Activated CD8-positive, alpha-beta memory T cell treated with anti-CD3 and anti-CD28 coated beads, Interleukin-2, amount 50 U/mL, for 48 hours (primary cell): Measurements from ENCODE around the gene B3GALT6.
"Not testable (repeated sequence)": the region's sequence is repeated elsewhere in the genome, so short reads cannot be mapped to it uniquely, and the experiment has no call there.

ENCODE experiments used
- DNase-seq: peaks from one replicate; pipeline ENCODE4 v3.0.0-alpha.2; 2020

The B3GALT6 gene

GRCh38 chr1:1232208-1232795 lies at the start of gene B3GALT6:
B3GALT6 (plus strand) TSS chr1:1232237; CDS start chr1:1232279, 42 bp downstream.
- DNase-seq: no peak

- DNase-seq: no peak
Observed at GRCh38 chr1:1182491-1183220, 49.4 kb upstream of the B3GALT6 start.

GRCh38 chr1:1183221-1183747 lies 48.8 kb upstream of the B3GALT6 start:
- DNase-seq: no peak

GRCh38 chr1:1183833-1184775 lies 47.9 kb upstream of the B3GALT6 start:
- DNase-seq: no peak

- DNase-seq: no peak
Observed at GRCh38 chr1:1185101-1185765, 46.8 kb upstream of the B3GALT6 start.

GRCh38 chr1:1187938-1188337 lies 44.1 kb upstream of the B3GALT6 start:
- DNase-seq: no peak

GRCh38 chr1:1189111-1189510 lies 42.9 kb upstream of the B3GALT6 start:
- no peak for DNase-seq

- peak; percentile 40 for DNase-seq
Observed at GRCh38 chr1:1191734-1192133, 40.3 kb upstream of the B3GALT6 start.

GRCh38 chr1:1194723-1195122 lies 37.3 kb upstream of the B3GALT6 start:
- no peak for DNase-seq

- DNase-seq: not testable (repeated sequence)
Observed at GRCh38 chr1:1195726-1196125, 36.3 kb upstream of the B3GALT6 start.

GRCh38 chr1:1196431-1197187 lies 35.4 kb upstream of the B3GALT6 start:
- DNase-seq: peak; percentile 48

- no peak for DNase-seq
Observed at GRCh38 chr1:1197188-1197500, 34.9 kb upstream of the B3GALT6 start.

GRCh38 chr1:1197551-1198422 lies 34.2 kb upstream of the B3GALT6 start:
- DNase-seq: peak; percentile 48

- peak; percentile 55 for DNase-seq
Observed at GRCh38 chr1:1198423-1199140, 33.5 kb upstream of the B3GALT6 start.

GRCh38 chr1:1199141-1199960 lies 32.7 kb upstream of the B3GALT6 start:
- peak; percentile 55 for DNase-seq

GRCh38 chr1:1199961-1200875 lies 31.8 kb upstream of the B3GALT6 start:
- DNase-seq: no peak

- DNase-seq: peak; percentile 94
Observed at GRCh38 chr1:1200876-1201810, 30.9 kb upstream of the B3GALT6 start.
